K562 (cell line): ENCODE measurements around the gene ODR4. TPM values are rescaled to one million over a fixed set of nuclear protein-coding genes. Genes with fewer than 3 reads are reported as not detected.

Experiments
- ATAC-seq: fragments of 200-7000 bp; cut with Tn5 transposase; 3 replicates; pipeline ENCODE4 v1.9.1; 2020; ENCODE audit warnings: moderate library complexity
- BruUV-seq: library from RNA; stranded (reverse); fragments of 400-500 nt; replicated peaks from 2 replicates; lab custom pipeline; 2021; lab: Mats Ljungman, UMichigan
- CTCF ChIA-PET: fragments of 300-600 bp; formaldehyde crosslinking; extraction: SDS; loops from one replicate; lab custom pipeline; 2021; ENCODE audit warnings: low intra/inter-chr PET ratio; lab: Yijun Ruan, JAX
- POLR2A ChIA-PET: fragments of 300-600, 350-650 bp; sonication (Branson Sonifier 250); formaldehyde crosslinking; extraction: SDS; loops from one replicate; lab custom pipeline; 2021; ENCODE audit warnings: antibody characterized with exemption, inconsistent platforms; lab: Yijun Ruan, JAX
- DNase-seq, 4 experiments: peaks; one replicate each; pipeline versions ENCODE4 v3.0.0 to v3.0.0-alpha.2; 2011 to 2018; ENCODE audit warnings: low spot score in 3 of 4, mixed read lengths in 3 of 4; ENCODE audit errors: extremely low read depth in 1 of 4
- FAIRE-seq: peaks from 2 replicates; lab custom pipeline; 2011; peaks lifted over from hg19 to GRCh38; lab: Jason Lieb, UNC
- H2AFZ ChIP-seq: 2 replicates; pipeline ENCODE4 v1.6.0; 2011; ENCODE audit warnings: low read depth, low read length, control low read depth, inconsistent platforms
- H3K27ac ChIP-seq: fragments of 200-600 bp; 3 replicates; pipeline ENCODE4 v1.8.0; 2011; ENCODE audit warnings: low read depth, mild to moderate bottlenecking, control low read depth, inconsistent platforms, low read length, moderate library complexity, mixed read lengths; ENCODE audit errors: extremely low read depth
- H3K27me3 ChIP-seq, 2 experiments: fragments of 300-600 bp in 1 of 2; 2 replicates in 1 of 2; 3 replicates in 1 of 2; pipeline versions ENCODE4 v1.6.0 to v1.8.0; 2011; ENCODE audit warnings: inconsistent platforms in 2 of 2, low read length in 2 of 2, mild to moderate bottlenecking in 1 of 2, mixed read lengths in 1 of 2, moderate library complexity in 1 of 2; ENCODE audit not compliant: control insufficient read depth in 2 of 2, insufficient read depth in 2 of 2
- H3K36me3 ChIP-seq: fragments of 300-600 bp; 3 replicates; pipeline ENCODE4 v1.8.0; 2011; ENCODE audit warnings: mild to moderate bottlenecking, low read length, inconsistent platforms; ENCODE audit not compliant: control insufficient read depth, insufficient read depth
- H3K4me1 ChIP-seq, 2 experiments: fragments of 200-600 bp in 1 of 2; replicated peaks in 1 of 2; 2 replicates in 1 of 2; 3 replicates in 1 of 2; pipeline versions ENCODE4 v1.5.1 to v1.8.0; 2011; ENCODE audit warnings: inconsistent platforms in 2 of 2, low read length in 2 of 2, mild to moderate bottlenecking in 1 of 2, mixed read lengths in 1 of 2, moderate library complexity in 1 of 2; ENCODE audit not compliant: control insufficient read depth in 2 of 2, insufficient read depth in 2 of 2
- H3K4me2 ChIP-seq: 2 replicates; pipeline ENCODE4 v1.6.1; 2011; ENCODE audit warnings: low read length, control low read depth, inconsistent platforms, mixed read lengths; ENCODE audit not compliant: insufficient read depth
- H3K4me3 ChIP-seq: fragments of 200-600 bp; sonication (generic), shearing (Covaris generic); 2 replicates; pipeline ENCODE4 v1.5.1; 2016; ENCODE audit warnings: control low read depth, inconsistent platforms
- H3K79me2 ChIP-seq: fragments of 200-600 bp; 3 replicates; pipeline ENCODE4 v1.8.0; 2011; ENCODE audit warnings: low read length, inconsistent platforms; ENCODE audit not compliant: control insufficient read depth, insufficient read depth
- H3K9ac ChIP-seq, 2 experiments: 2 replicates each; pipeline versions ENCODE4 v1.6.0 to v1.6.1; 2011; ENCODE audit warnings: low read depth in 2 of 2, low read length in 2 of 2, control low read depth in 1 of 2, inconsistent platforms in 1 of 2, mild to moderate bottlenecking in 1 of 2, mixed read lengths in 1 of 2; ENCODE audit not compliant: insufficient read depth in 1 of 2
- H3K9me1 ChIP-seq: one replicate; pipeline ENCODE4 v1.6.0; 2011; ENCODE audit warnings: inconsistent platforms, mild to moderate bottlenecking, low read length, moderate library complexity; ENCODE audit not compliant: control insufficient read depth, insufficient read depth
- H3K9me3 ChIP-seq: replicated peaks from 2 replicates; pipeline ENCODE4 v1.5.1; 2011; ENCODE audit warnings: low read depth, low read length, inconsistent platforms; ENCODE audit not compliant: control insufficient read depth, insufficient read depth
- H4K20me1 ChIP-seq: replicated peaks from 2 replicates; pipeline ENCODE4 v1.6.1; 2011; ENCODE audit warnings: low read length, inconsistent platforms, mixed read lengths; ENCODE audit not compliant: control insufficient read depth, insufficient read depth
- CBX3 ChIP-seq, 2 experiments: IDR thresholded peaks; 1 replicate in 1 of 2; 2 replicates in 1 of 2; pipeline ENCODE4 v1.6.1; 2012; ENCODE audit warnings: inconsistent platforms in 2 of 2, low read length in 2 of 2, borderline replicate concordance in 1 of 2, control low read depth in 1 of 2
- ETV5 ChIP-seq: sonication (generic); formaldehyde crosslinking; IDR thresholded peaks from 2 replicates; pipeline ENCODE4 v1.4.0; 2020; ENCODE audit warnings: low read depth, mild to moderate bottlenecking, missing genetic modification reagents
- ETV6 ChIP-seq, 3 experiments: fragments of 150-350 bp in 1 of 3; sonication (generic) in 1 of 3; formaldehyde crosslinking in 1 of 3; IDR thresholded peaks; 2 replicates each; pipeline versions ENCODE4 v1.6.1 to v1.8.0; 2014 to 2022; ENCODE audit warnings: borderline replicate concordance in 2 of 3, low read depth in 2 of 3, antibody characterized with exemption in 1 of 3, low read length in 1 of 3, mild to moderate bottlenecking in 1 of 3, missing genetic modification reagents in 1 of 3
- HDGF ChIP-seq: fragments of 450-650 bp; IDR thresholded peaks from 2 replicates; pipeline ENCODE4 v1.6.1; 2016
- HLTF ChIP-seq: fragments of 450-650 bp; IDR thresholded peaks from 2 replicates; pipeline ENCODE4 v1.6.1; 2016
- HNRNPLL ChIP-seq: fragments of 200-400 bp; formaldehyde crosslinking; IDR thresholded peaks from 2 replicates; pipeline ENCODE4 v1.6.1; 2017; ENCODE audit warnings: low read length, low read depth, mild to moderate bottlenecking; ENCODE audit not compliant: poor library complexity, severe bottlenecking
- KLF13 ChIP-seq: fragments of 450-650 bp; IDR thresholded peaks from 2 replicates; pipeline ENCODE4 v1.6.1; 2016; ENCODE audit warnings: missing genetic modification characterization, low read depth, mild to moderate bottlenecking, missing compliant biosample characterization, moderate library complexity, borderline replicate concordance
- L3MBTL2 ChIP-seq: fragments of 450-650 bp; IDR thresholded peaks from 2 replicates; pipeline ENCODE4 v1.6.1; 2016; ENCODE audit warnings: mild to moderate bottlenecking, moderate library complexity
- MTA1 ChIP-seq: fragments of 450-650 bp; IDR thresholded peaks from 2 replicates; pipeline ENCODE4 v1.6.1; 2017; ENCODE audit warnings: borderline replicate concordance
- NCOA2 ChIP-seq, 2 experiments: fragments of 450-650 bp; IDR thresholded peaks; 2 replicates each; pipeline ENCODE4 v1.6.1; 2018; ENCODE audit warnings: mild to moderate bottlenecking in 2 of 2, moderate library complexity in 1 of 2; ENCODE audit not compliant: partially characterized antibody in 2 of 2
- TCF15 ChIP-seq: fragments of 250-450 bp; sonication (Bioruptor Pico); IDR thresholded peaks from 2 replicates; pipeline ENCODE4 v1.8.0; 2022; ENCODE audit warnings: moderate library complexity, mild to moderate bottlenecking, inconsistent platforms
- ZNF212 ChIP-seq: fragments of 450-650 bp; formaldehyde crosslinking; IDR thresholded peaks from 2 replicates; pipeline ENCODE4 v1.4.0; 2020; ENCODE audit warnings: mild to moderate bottlenecking
- ZNF586 ChIP-seq: fragments of 450-650 bp; formaldehyde crosslinking; conservative IDR thresholded peaks from 2 replicates; pipeline ENCODE4 v1.4.0; 2020; ENCODE audit warnings: mild to moderate bottlenecking, moderate library complexity
- ZNF764 ChIP-seq: fragments of 250-450 bp; sonication (Bioruptor Pico); IDR thresholded peaks from 2 replicates; pipeline ENCODE4 v1.4.0; 2020; ENCODE audit warnings: low read depth, mild to moderate bottlenecking, moderate library complexity
- WGBS: fragments of 100-300 bp; shearing (Covaris generic); methylation state at CpG from one replicate; pipeline ENCODE4 v1.1.6; 2016; ENCODE audit warnings: low coverage, mixed read lengths; ENCODE audit not compliant: insufficient coverage; ENCODE audit errors: missing lambda C conversion rate; 5-methylcytosine and 5-hydroxymethylcytosine counted together
- in situ Hi-C: fragments of 300-500 bp; cut with MboI; formaldehyde crosslinking; loops from 4 replicates; pipeline ENCODE4 v1.15.0; 2018; ENCODE audit warnings: inconsistent platforms, mixed read lengths
- intact Hi-C: fragments of 100-400 bp; cut with micrococcal nuclease; formaldehyde crosslinking; loops from 2 replicates; pipeline ENCODE4 v1.14.2; 2022
- polyA plus RNA-seq, 8 experiments: library from polyadenylated mRNA; depleted of rRNA in 4 of 8; stranded (reverse) in 5 of 8; unstranded in 3 of 8; fragments of >200 nt; fragmentation: Nextera tagmentation in 2 of 8; fragmentation: Illumina TruSeq in 1 of 8; extraction: Ambion mirVana in 2 of 8; extraction: Trizol in 1 of 8; gene quantifications; 2 replicates each; pipeline versions ENCODE4 v1.2.1 to v1.2.3, GENCODE V29; 2011 to 2014; ENCODE audit warnings: inconsistent platforms in 1 of 8, missing spikeins in 1 of 8
- total RNA-seq, 7 experiments: library from RNA; depleted of rRNA in 6 of 7; stranded (reverse); fragments of >200 nt in 6 of 7; fragmentation: Illumina TruSeq in 2 of 7; extraction: Trizol in 2 of 7; gene quantifications; 2 replicates each; pipeline versions ENCODE4 v1.2.1 to v1.2.3, GENCODE V29; 2011 to 2021; ENCODE audit warnings: low replicate concordance in 1 of 7

ODR4 gene
- total and polyA plus RNA-seq, 9 of the 15 experiments (the other 6 are each of a cell fraction or from before 2014, with no cell fraction given): 23.1 to 63.9 (median 44.1) TPM

DNA sequence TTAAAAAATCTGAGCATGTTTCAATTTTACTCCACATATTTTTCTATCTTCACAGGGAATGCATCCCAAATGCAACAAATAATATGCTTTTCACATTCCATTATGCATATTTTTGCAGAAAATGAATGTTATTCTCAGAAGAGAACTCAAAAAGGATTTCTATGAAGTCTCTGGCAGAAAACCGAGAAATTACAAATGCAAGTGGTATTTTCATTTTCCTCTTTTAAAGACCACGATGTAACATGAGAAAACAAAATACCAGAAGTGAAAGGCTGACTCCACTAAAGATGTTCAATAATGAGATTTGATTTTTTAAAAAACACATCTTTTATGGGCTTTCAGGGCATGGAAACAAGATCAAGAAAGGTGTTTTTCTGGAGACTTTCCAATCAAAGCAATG, 90.3 kb downstream of the ODR4 start:
- no peaks in the 10 kb centered on the region for H3K27me3 ChIP-seq
- POLR2A ChIA-PET: no interaction called here
- no peak for DNase-seq
- no peak for TF ChIP-seq CBX3 (IDR thresholded peaks at IDR 0.05; ENCODE audit: borderline replicate concordance in 1 of 2, low read length in 2 of 2)
- no peak for TF ChIP-seq KLF13 (tag)
- no peak for TF ChIP-seq HLTF
- TF ChIP-seq ZNF764 (CRISPR knock-in tag): no peak
- TF ChIP-seq HDGF: no peak
- no peak for TF ChIP-seq NCOA2 (IDR thresholded peaks at IDR 0.05; ENCODE audit: partially characterized antibody in 2 of 2)
- no peak for TF ChIP-seq L3MBTL2
- no peak for TF ChIP-seq ETV5 (CRISPR knock-in tag)
- TF ChIP-seq ZNF212 (CRISPR knock-in tag): no peak
- no peak for TF ChIP-seq MTA1
- no peak for TF ChIP-seq ZNF586 (CRISPR knock-in tag)
- TF ChIP-seq TCF15: no peak
- TF ChIP-seq HNRNPLL: no peak
- no peak for TF ChIP-seq ETV6 (IDR thresholded peaks at IDR 0.05; ENCODE audit: borderline replicate concordance in 1 of 2, low read depth in 2 of 2, low read length in 1 of 2)
- no peak for TF ChIP-seq ETV6 (CRISPR knock-in tag; IDR thresholded peaks at IDR 0.05; ENCODE audit: borderline replicate concordance)
- TF ChIP-seq, all 486 proteins: peak for 0
- Histone ChIP-seq H3K9me1 (no peaks in the 10 kb centered on the region), H3K36me3 (no peaks in the 10 kb centered on the region), H3K9ac (no peak overlapping the region), H2AFZ (no peak overlapping the region), H3K27ac (no peak overlapping the region), H3K4me2 (no peak overlapping the region), H3K4me3 (no peak overlapping the region), H3K9me3 (no peaks in the 10 kb centered on the region), H4K20me1 (no peaks in the 10 kb centered on the region), H3K79me2 (no peaks in the 10 kb centered on the region), H3K4me1 (no peaks in the 10 kb centered on the region)
- in situ Hi-C loops: no loop called here
- intact Hi-C loops: no loop called here
- CTCF ChIA-PET: no interaction called here
- FAIRE-seq: no peak
- 3% methylated on average over 2 of the region's 2 CpGs for WGBS
- no peak for ATAC-seq
- no TSS peak for BruUV-seq
